Large intestine (tissue), 3 donors: Measurements from ENCODE around the gene RAD51B. TPM values are rescaled to one million over a fixed set of nuclear protein-coding genes. Genes with fewer than 3 reads are reported as not detected.
A peak's percentile ranks its signal among the peaks of the same experiment; 100 is the strongest.

ENCODE experiments used
- DNase-seq, 2 donors: peaks; one replicate each; pipeline versions ENCODE4 v3.0.0 to v3.0.0-alpha.2; 2013
- H3K27ac ChIP-seq: one replicate; pipeline ENCODE4 v1.5.1; 2013; ENCODE audit warnings: low read length
- H3K27me3 ChIP-seq: 2 replicates; pipeline ENCODE4 v1.6.1; 2013; ENCODE audit warnings: low read length; ENCODE audit not compliant: control insufficient read depth, insufficient read depth
- H3K36me3 ChIP-seq: 2 replicates; pipeline ENCODE4 v1.6.1; 2013; ENCODE audit warnings: low read length; ENCODE audit not compliant: control insufficient read depth, insufficient read depth
- H3K4me1 ChIP-seq: one replicate; pipeline ENCODE4 v1.6.1; 2013; ENCODE audit warnings: low read length; ENCODE audit not compliant: control insufficient read depth, insufficient read depth
- H3K4me3 ChIP-seq: one replicate; pipeline ENCODE4 v1.5.1; 2013; ENCODE audit warnings: low read length
- H3K9me3 ChIP-seq: one replicate; pipeline ENCODE4 v1.6.1; 2013; ENCODE audit warnings: mild to moderate bottlenecking, low read depth, low read length, moderate library complexity; ENCODE audit not compliant: control insufficient read depth
- WGBS: methylation state at CpG from one replicate; pipeline ENCODE4 v1.1.5; 2013; ENCODE audit warnings: low lambda C conversion rate; ENCODE audit not compliant: insufficient coverage; 5-methylcytosine and 5-hydroxymethylcytosine counted together
- polyA plus RNA-seq: library from polyadenylated mRNA; unstranded; fragments of 120-200 nt; gene quantifications from one replicate; pipeline ENCODE4 v1.2.1, GENCODE V29; 2013

The RAD51B gene
- polyA plus RNA-seq, 1 donor = 6.4 TPM

DNA sequence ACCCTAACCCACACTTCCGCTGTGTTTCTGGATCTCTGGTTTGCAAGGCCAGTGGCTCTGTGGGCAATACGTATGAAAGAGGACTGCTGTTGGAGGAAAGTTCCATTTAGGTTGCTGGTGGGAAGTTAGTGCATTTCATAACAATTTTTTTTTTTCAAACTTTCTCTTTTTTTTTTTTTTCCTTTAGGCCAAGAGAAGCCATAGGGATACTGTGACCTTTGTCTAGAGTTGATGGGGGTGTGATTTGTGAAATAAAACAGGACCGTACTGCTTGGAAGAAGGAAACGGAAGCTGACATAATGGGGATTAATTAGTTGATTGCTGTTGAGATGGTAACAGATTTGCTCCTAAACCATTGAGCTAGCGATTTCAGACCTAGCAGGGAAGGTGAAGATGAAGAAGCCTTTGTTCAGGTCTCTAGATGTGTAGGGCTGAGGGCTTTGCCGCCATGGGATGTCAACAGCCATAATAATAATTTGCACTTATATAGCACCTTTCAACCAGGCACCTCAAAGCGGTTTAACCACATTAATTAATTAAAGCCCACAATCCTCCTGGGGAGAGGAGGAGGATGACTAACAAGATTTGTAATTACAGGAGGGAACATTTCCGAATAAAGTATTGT is 658.0 kb downstream of the RAD51B start:
- Histone ChIP-seq H3K27ac (no peak overlapping the region), H3K36me3 (no peaks in the 10 kb centered on the region), H3K4me1 (peaks cover 25% of the 10 kb centered on the region), H3K27me3 (no peaks in the 10 kb centered on the region), H3K9me3 (no peaks in the 10 kb centered on the region), H3K4me3 (no peak overlapping the region)
- no peak for DNase-seq
- 83% methylated on average over 1 of the region's 8 CpGs for WGBS

DNA sequence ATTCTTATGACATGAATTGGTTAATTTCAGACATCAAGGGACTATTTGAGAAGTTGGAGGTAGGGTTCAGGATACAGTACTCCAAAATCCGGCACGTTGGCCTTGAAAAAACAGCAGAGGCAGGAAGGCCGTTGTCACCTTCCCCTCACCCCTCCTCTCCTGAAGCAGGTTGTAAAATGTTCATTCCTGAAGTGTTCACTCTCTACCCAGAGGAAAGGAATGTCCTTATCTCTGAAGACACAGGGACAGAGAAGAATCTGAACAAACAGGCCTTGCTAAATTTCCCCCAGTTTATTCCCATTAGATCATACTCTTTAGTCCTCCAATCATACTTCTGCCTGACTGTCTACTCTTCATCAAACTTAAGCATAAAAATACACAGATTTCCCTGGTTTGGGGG is 659.7 kb downstream of the RAD51B start:
- Histone ChIP-seq H3K4me3 (no peak overlapping the region), H3K36me3 (no peaks in the 10 kb centered on the region), H3K27me3 (no peaks in the 10 kb centered on the region), H3K9me3 (no peaks in the 10 kb centered on the region), H3K4me1 (peaks cover 23% of the 10 kb centered on the region), H3K27ac (peak overlapping the region; percentile 4)
- peak in 1 of 2 donors; percentile 45 for DNase-seq
- WGBS = no CpG with 5 or more reads among the region's 3 CpGs

DNA sequence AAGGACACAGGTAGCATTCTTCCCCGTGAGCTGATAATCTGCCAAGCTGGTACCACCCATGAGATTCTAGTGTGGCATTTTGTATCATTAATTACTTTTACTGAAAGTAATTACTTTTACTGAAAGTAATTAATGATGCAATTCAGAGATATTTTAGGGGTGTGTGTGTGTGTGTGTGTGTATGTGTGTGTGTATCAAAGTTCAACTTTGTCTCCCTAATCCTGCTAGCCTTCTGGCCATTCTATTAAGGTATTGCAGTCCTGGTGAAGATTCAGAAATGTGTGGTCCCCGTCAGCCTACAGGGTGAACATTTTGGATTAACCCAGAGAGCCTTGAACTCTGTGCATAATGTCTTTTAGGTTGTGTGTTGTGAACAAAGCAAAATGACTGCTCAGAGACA is 662.4 kb downstream of the RAD51B start:
- no peaks in the 10 kb centered on the region for H3K9me3 ChIP-seq
- no peaks in the 10 kb centered on the region for H3K27me3 ChIP-seq
- no peak for DNase-seq
- WGBS = no CpG with 5 or more reads among the region's 2 CpGs
- no peak overlapping the region for H3K27ac ChIP-seq
- no peak overlapping the region for H3K4me3 ChIP-seq
- H3K36me3 ChIP-seq = no peaks in the 10 kb centered on the region
- peaks cover 29% of the 10 kb centered on the region for H3K4me1 ChIP-seq

DNA sequence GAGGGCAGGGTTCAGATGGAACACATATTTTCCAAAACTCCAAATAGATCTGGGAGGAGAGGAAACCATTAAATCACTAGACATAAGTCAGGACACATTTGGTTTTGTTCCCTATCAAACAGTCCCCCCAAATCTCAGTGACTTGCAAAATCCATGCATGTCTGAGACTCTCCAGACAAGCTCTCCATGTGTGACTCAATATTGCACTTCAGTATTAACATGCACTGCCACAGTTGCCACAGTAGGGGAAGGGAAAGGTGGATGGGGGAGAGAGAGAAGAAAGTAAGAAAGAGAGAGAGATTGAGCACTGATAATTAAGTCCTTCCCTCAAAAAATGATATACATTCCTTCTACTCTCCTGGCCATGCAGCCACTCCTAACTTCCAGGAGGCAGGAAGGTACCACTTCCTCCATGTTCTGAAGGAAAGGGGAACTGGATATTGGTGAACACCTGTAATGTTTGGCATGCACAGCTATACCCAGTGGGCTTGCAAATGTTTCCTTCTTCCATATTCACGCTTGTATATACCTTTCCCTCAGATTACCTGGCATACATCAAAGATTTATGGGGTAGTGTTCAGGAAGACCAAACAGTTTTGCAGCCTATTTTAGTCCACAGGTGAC is 663.3 kb downstream of the RAD51B start:
- H3K4me3 ChIP-seq = no peak overlapping the region
- no peak overlapping the region for H3K27ac ChIP-seq
- no peaks in the 10 kb centered on the region for H3K36me3 ChIP-seq
- H3K27me3 ChIP-seq = no peaks in the 10 kb centered on the region
- no peaks in the 10 kb centered on the region for H3K9me3 ChIP-seq
- whole genome bisulfite sequencing = no CpG with 5 or more reads among the region's 1 CpG
- H3K4me1 ChIP-seq = peaks cover 28% of the 10 kb centered on the region
- DNase-seq = no peak

DNA sequence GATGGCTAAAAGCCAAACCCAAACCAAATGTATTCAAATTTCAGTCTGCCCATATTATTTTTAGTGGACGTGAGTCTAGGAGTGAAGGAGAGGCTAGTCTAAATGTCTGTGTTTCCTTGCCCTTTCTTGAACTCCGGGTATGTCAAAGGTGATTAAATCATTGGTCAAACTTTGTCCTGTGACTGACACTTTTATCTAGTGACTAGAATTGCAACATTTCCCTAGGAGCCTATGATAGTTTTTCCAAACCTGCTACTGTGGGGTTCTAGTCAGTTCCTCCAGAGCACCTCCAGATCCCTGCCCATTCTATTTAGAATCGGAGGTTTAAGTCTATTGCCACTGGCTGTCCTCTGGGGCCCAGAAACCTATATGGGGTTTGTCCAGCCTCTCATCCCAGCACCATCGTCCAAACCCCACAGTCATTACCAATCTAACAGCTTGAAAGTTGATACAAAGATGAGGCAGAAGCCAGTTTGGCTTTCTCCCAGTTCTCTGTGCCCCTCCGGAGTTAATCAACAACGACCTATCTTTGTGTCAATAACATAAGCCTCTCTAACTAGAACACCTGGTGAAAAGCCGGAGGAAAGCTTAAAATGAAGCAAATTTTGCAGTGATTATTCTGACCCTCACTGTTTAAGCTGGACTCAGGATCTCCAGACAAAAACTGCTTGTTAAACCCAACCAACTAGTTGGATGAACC is 666.6 kb downstream of the RAD51B start:
- Histone ChIP-seq H3K4me3 (no peak overlapping the region), H3K36me3 (no peaks in the 10 kb centered on the region), H3K4me1 (peaks cover 26% of the 10 kb centered on the region), H3K27ac (peak overlapping the region; percentile 55), H3K27me3 (no peaks in the 10 kb centered on the region), H3K9me3 (no peaks in the 10 kb centered on the region)
- WGBS = no CpG with 5 or more reads among the region's 7 CpGs
- peak in 1 of 2 donors; percentile 70 for DNase-seq

DNA sequence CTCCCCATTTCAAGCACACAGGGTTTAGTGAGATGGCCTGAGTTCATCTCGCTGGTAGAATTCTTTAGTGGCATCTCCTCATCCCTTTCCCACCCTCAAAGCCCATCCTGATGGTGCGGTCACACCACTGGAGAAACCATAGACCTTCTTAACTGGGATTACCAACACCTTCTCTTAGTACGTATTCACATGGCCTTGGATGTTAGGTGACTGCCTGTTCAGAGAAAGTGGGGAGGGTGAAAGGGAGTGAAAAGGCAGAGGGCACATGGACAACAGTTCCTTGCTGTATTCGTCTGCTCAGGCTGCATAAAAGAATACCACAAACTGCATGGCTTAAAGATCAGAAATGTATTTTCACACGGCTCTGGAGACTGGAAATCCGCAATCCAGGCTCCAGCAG is 667.2 kb downstream of the RAD51B start:
- H3K27me3 ChIP-seq = no peaks in the 10 kb centered on the region
- no peaks in the 10 kb centered on the region for H3K36me3 ChIP-seq
- 91% methylated on average over 3 of the region's 6 CpGs for WGBS
- H3K9me3 ChIP-seq = no peaks in the 10 kb centered on the region
- DNase-seq = no peak
- H3K4me1 ChIP-seq = peaks cover 26% of the 10 kb centered on the region
- no peak overlapping the region for H3K4me3 ChIP-seq
- H3K27ac ChIP-seq = peak overlapping the region; percentile 55

DNA sequence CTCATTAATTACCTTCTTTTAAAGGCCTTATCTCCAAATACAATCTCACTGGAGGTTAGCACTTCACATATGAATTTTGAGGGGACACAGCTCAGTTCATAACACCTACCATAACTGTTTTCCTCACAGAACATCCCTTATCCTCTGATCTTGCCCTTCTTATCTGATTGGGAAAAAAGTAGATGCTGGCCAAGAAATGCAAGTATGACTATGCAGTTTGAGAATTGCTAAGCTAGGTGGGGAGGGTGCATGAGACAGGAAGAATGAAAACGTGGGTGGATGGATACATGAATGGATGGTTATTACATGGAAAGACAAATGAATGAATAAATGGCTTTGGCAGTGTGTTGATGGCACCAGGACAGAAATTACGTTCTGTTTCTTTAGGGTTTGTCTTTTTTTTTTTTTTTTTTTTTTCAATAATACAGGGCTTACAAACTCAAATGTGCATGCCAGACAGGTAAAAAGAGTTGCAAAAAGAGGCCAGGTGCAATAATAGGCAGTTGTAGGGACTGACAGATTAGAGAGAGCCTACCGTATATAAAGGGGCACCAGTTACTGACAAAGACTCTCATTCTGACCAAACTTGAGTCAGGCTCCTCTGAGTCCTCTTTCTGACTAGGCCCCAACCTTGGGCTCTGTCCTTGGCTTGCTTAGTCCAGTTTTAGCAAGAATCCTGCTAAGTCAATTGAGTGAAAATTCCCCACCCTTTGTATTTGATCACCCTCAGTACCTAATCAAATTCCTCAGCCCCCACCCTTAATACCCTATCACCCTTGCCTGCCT is 668.4 kb downstream of the RAD51B start:
- 100% methylated on average over 2 of the region's 3 CpGs for WGBS
- no peaks in the 10 kb centered on the region for H3K27me3 ChIP-seq
- DNase-seq = no peak
- no peak overlapping the region for H3K27ac ChIP-seq
- H3K36me3 ChIP-seq = no peaks in the 10 kb centered on the region
- H3K4me3 ChIP-seq = no peak overlapping the region
- H3K4me1 ChIP-seq = peaks cover 30% of the 10 kb centered on the region
- no peaks in the 10 kb centered on the region for H3K9me3 ChIP-seq

DNA sequence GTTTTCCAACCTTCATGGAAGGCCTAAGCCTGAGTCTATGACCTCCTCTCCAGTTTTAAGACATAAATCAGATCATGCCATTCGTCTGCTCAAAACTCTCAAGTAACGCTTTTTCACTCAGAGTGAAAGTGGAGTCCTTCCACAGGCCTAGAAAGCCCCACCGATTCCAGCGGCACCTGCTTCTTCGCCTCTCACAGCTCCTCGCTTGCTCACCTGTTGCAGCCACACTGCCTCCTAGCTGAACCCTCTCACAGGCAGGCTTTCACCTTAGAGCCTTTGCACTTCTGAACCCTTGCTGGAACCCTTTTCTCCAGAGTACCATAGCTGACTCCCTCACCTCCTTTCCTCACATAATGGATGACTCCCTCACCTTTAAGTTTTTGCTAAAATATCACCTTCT is 672.2 kb downstream of the RAD51B start:
- WGBS = 83% methylated on average over 2 of the region's 6 CpGs
- Histone ChIP-seq H3K4me3 (no peak overlapping the region), H3K27me3 (no peaks in the 10 kb centered on the region), H3K9me3 (no peaks in the 10 kb centered on the region), H3K36me3 (no peaks in the 10 kb centered on the region), H3K4me1 (peaks cover 15% of the 10 kb centered on the region), H3K27ac (peak overlapping the region; percentile 52)
- DNase-seq = no peak

DNA sequence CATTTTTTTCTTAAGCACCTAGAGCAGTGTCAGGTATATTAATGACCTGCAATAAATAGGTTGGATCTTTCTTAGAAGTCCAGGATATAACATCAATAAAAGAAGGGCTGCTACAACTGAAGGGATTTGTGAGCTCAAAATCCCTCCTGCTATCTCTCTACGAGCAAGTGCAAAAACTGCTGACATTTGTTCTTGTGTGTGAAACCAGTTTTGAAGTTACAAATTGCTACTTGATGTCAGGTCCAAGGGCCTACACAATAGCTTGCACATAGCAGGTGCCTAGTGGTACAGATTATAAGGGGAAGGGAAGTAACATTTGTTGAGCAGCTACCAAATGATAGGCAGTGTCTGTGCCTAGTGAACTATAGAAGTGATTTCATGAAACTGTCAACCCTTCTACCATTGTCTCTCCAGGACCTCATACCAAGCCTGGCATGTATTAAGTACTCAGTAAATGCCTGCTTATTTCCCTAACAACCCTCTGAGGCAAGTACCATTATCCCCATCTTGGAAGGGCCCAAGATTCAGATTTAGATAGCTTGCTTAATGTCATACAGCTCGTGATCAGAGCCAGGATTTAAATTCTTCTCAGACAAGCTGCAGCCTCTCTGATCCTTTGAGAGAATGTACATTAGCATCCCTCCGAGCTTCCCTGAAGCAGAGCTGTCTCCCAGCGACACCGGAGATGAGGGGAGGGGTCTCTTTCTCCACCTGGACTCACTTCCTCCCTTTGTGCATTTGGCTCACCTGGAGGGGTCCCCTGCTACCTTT is 673.0 kb downstream of the RAD51B start:
- no CpG with 5 or more reads among the region's 5 CpGs for WGBS
- Histone ChIP-seq H3K36me3 (no peaks in the 10 kb centered on the region), H3K9me3 (no peaks in the 10 kb centered on the region), H3K4me1 (peaks cover 11% of the 10 kb centered on the region), H3K4me3 (no peak overlapping the region), H3K27me3 (no peaks in the 10 kb centered on the region), H3K27ac (peak overlapping the region; percentile 52)
- DNase-seq = peak; percentile 64 to 81
